ENCODE data around the gene CLIC6. TPM values are rescaled to one million over a fixed set of nuclear protein-coding genes. Genes with fewer than 3 reads are reported as not detected.
"Not testable (repeated sequence)": the region's sequence is repeated elsewhere in the genome, so short reads cannot be mapped to it uniquely, and the experiment has no call there.

The CLIC6 gene
- total and polyA plus RNA-seq, 8 donors = 1.0 to 13.2 (median 2.1) TPM

GRCh38 chr21:34713621-34714020 is 44.8 kb downstream of the CLIC6 start:
- Histone ChIP-seq H3K9me3 (no peaks in the 10 kb centered on the region), H3K27ac (no peak overlapping the region), H3K4me3 (no peak overlapping the region), H3K27me3 (peaks cover 0 to 3% (median 0%) of the 10 kb centered on the region in 4 donors), H3K36me3 (no peaks in the 10 kb centered on the region), H3K4me1 (no peaks in the 10 kb centered on the region)
- intact Hi-C loops (cut with DNase I) = no loop called here
- WGBS, 2 donors = 59 to 61% methylated on average over 1 of the region's 1 CpG
- DNase-seq (no peak), FAIRE-seq (no peak), ATAC-seq (no peak)
- no peak for TF ChIP-seq CTCF (IDR thresholded peaks at IDR 0.05)

GRCh38 chr21:34715518-34715917 is 46.7 kb downstream of the CLIC6 start:
- no peak overlapping the region for H3K4me3 ChIP-seq
- WGBS, 2 donors = 83 to 91% methylated on average over 5 of the region's 5 CpGs
- no peaks in the 10 kb centered on the region for H3K36me3 ChIP-seq
- TF ChIP-seq CTCF (IDR thresholded peaks at IDR 0.05) = no peak
- H3K9me3 ChIP-seq = no peaks in the 10 kb centered on the region
- intact Hi-C loops (cut with DNase I) = no loop called here
- DNase-seq (no peak), ATAC-seq (no peak), FAIRE-seq (no peak)
- H3K4me1 ChIP-seq = no peaks in the 10 kb centered on the region
- peaks cover 0 to 3% (median 0%) of the 10 kb centered on the region in 4 donors for H3K27me3 ChIP-seq
- H3K27ac ChIP-seq = no peak overlapping the region

GRCh38 chr21:34715985-34716596 is 47.3 kb downstream of the CLIC6 start:
- peaks cover 0 to 3% (median 0%) of the 10 kb centered on the region in 4 donors for H3K27me3 ChIP-seq
- no peak for DNase-seq
- no peaks in the 10 kb centered on the region for H3K9me3 ChIP-seq
- intact Hi-C loops (cut with DNase I) = no loop called here
- no peak overlapping the region for H3K4me3 ChIP-seq
- no peak overlapping the region for H3K27ac ChIP-seq
- H3K4me1 ChIP-seq = no peaks in the 10 kb centered on the region
- WGBS, 2 donors = 80 to 81% methylated on average over 7 of the region's 7 CpGs
- no peak for TF ChIP-seq CTCF (IDR thresholded peaks at IDR 0.05)
- FAIRE-seq = no peak
- no peaks in the 10 kb centered on the region for H3K36me3 ChIP-seq
- no peak for ATAC-seq

GRCh38 chr21:34718529-34718928 is 49.7 kb downstream of the CLIC6 start:
- FAIRE-seq; DNase-seq; H3K4me3 ChIP-seq; H3K9me3 ChIP-seq; H3K4me1 ChIP-seq; intact Hi-C loops (cut with DNase I); H3K27ac ChIP-seq; H3K36me3 ChIP-seq; ATAC-seq; H3K27me3 ChIP-seq: not testable (repeated sequence)
- WGBS, 2 donors = 88 to 95% methylated on average over 3 of the region's 3 CpGs

GRCh38 chr21:34722684-34723300 is 54.0 kb downstream of the CLIC6 start:
- Histone ChIP-seq H3K36me3 (no peaks in the 10 kb centered on the region), H3K27ac (no peak overlapping the region), H3K27me3 (peaks cover 0 to 2% (median 0%) of the 10 kb centered on the region in 4 donors), H3K4me1 (peaks cover 0 to 28% (median 8%) of the 10 kb centered on the region in 3 donors), H3K9me3 (no peaks in the 10 kb centered on the region), H3K4me3 (no peak overlapping the region)
- 69 to 77% methylated on average over 7 of the region's 7 CpGs for WGBS, 2 donors
- FAIRE-seq = no peak
- intact Hi-C loops (cut with DNase I) = no loop called here
- ATAC-seq = peak in 1 of 4 donors; percentile 31
- DNase-seq = no peak
- peak; percentile 15 to 45 (median 21) for TF ChIP-seq CTCF (IDR thresholded peaks at IDR 0.05)
